ENCODE data around the gene WASF2. TPM values are rescaled to one million over a fixed set of nuclear protein-coding genes. Genes with fewer than 3 reads are reported as not detected.

Gene WASF2
- total and polyA plus RNA-seq, 2 of the 4 experiments (the other 2 are of a cell fraction) = 7.9 to 45.4 TPM

DNA sequence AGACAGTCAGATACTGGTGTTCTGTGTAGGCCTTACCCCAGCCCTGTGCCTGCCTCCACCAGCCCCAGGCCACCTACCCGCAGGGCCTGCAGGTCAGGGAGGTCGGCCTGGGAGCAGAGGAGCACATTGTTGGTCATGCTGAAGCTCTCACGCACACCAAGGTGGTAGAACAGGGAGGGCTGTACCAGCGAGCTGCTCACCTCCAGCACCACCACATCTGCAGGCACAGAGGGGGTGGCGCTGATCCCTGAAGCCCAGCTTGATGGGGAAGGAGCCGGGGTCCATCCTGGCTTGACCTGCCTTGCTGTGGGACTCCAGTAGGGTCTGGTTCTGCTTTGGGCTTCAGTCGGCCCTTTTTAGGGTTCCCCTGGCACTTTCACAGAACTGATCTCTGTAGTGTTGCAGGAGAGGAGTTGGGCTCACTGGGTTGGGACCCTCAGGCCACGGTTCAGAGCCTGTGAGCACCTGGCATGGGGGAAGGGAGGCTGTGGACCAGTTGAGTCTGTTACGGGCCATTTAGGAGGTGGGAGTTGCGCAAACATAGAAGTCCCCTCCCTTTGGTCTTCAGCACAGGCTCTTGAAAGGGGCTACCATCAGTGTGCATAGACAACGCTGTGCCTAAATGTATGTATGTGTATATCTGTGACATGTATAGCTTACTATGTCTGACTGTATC is 125.1 kb downstream of the WASF2 start:
- in situ Hi-C loops (cut with MboI; ENCODE audit: low sequenced_read_pairs) = no loop called here
- Histone ChIP-seq H3K4me2 (ENCODE audit: low read depth, low read length) (peak overlapping the region; percentile 85), H2BK5ac (ENCODE audit: low read depth, low read length, poor library complexity, severe bottlenecking) (peak overlapping the region; percentile 78), H4K8ac (ENCODE audit: low read depth in 2 of 2, low read length in 2 of 2) (peak overlapping the region; percentile 24 to 99; a peak in 3 of 4 replicates), H3K79me1 (ENCODE audit: low read depth in 1 of 2, low read length in 2 of 2) (peaks cover 6 to 24% of the 10 kb centered on the region in 2 experiments; a peak in 3 of 4 replicates), H3K9me3 (ENCODE audit: control insufficient read depth, insufficient read depth, low read length) (no peaks in the 10 kb centered on the region), H2BK120ac (ENCODE audit: low read depth, low read length) (peak overlapping the region; percentile 60; the same call in 1 of the 2 replicates), H2BK15ac (ENCODE audit: low read depth, low read length) (peak overlapping the region; percentile 9; the same call in 1 of the 3 replicates), H2AFZ (replicated peaks; ENCODE audit: low read length, poor library complexity) (peak overlapping the region; percentile 95), H3K27ac (ENCODE audit: insufficient read depth, low read length) (peak overlapping the region; percentile 52), H2BK20ac (ENCODE audit: low read depth, low read length) (peak overlapping the region; percentile 17), H3K23ac (ENCODE audit: low read depth, low read length) (peak overlapping the region; percentile 99), H3K56ac (ENCODE audit: extremely low read depth, insufficient read depth, low read length) (peak overlapping the region; percentile 79; the same call in 1 of the 2 replicates), H2AK9ac (replicated peaks; ENCODE audit: low read depth, low read length, poor library complexity) (peak overlapping the region; percentile 93), H4K91ac (ENCODE audit: insufficient read depth, low read depth, low read length) (peak overlapping the region; percentile 45), H3K27me3 (ENCODE audit: control insufficient read depth, insufficient read depth, low read length) (no peaks in the 10 kb centered on the region), H3K4me3 (ENCODE audit: insufficient read depth, low read depth, low read length) (peak overlapping the region; percentile 33), H2AK5ac (ENCODE audit: low read depth, low read length) (peak overlapping the region; percentile 91), H3K9me1 (ENCODE audit: insufficient read depth, low read length) (peaks cover 18% of the 10 kb centered on the region), H3K4me1 (ENCODE audit: control insufficient read depth, insufficient read depth, low read length) (peaks cover 11% of the 10 kb centered on the region), H3K9ac (ENCODE audit: low read depth, low read length) (peak overlapping the region; percentile 90), H3K36me3 (ENCODE audit: control insufficient read depth, insufficient read depth, low read length) (peaks cover 26% of the 10 kb centered on the region), H4K5ac (ENCODE audit: low read depth, low read length) (peak overlapping the region; percentile 85), H3K4ac (ENCODE audit: low read depth, low read length) (peak overlapping the region; percentile 96), H3K14ac (replicated peaks; ENCODE audit: low read depth, low read length) (peak overlapping the region; percentile 99), H3K18ac (ENCODE audit: low read depth, low read length) (peak overlapping the region; percentile 47), H4K20me1 (ENCODE audit: insufficient read depth, low read length) (peaks cover 2% of the 10 kb centered on the region; the same call in 1 of the 2 replicates)
- TF ChIP-seq NFE2L2 (IDR thresholded peaks at IDR 0.05; ENCODE audit: low read depth, low read length) (no peak), CEBPB (IDR thresholded peaks at IDR 0.05; ENCODE audit: low read depth, low read length) (peak; percentile 69)
- POLR2A ChIA-PET (ENCODE audit: unreplicated experiment) = interaction anchor here (1.0 kb wide), 1 partner anchor 27 kb away, joined by 3 read pairs; no protein-coding TSS in a partner anchor
- CTCF ChIA-PET = interaction anchor here (0.6 to 2.3 kb wide), 3 partner anchors 26 to 305 kb away, joined by 3 to 9 read pairs (median 9); no protein-coding TSS in a partner anchor
- ATAC-seq (ENCODE audit: low read depth) (no peak), DNase-seq (no peak)
- BruUV-seq (replicated peaks) = no TSS peak
- dilution Hi-C loops (cut with HindIII; ENCODE audit: low sequenced_read_pairs, unreplicated experiment) = no loop called here
- intact Hi-C loops (cut with micrococcal nuclease) = no loop called here
- 62% methylated on average over 3 of the region's 11 CpGs; no CpG with 5 or more reads in 1 of the 2 experiments for WGBS, 2 experiments (ENCODE audit: extremely low coverage in 2 of 2, insufficient read length in 1 of 2)
